ENCODE data around the gene VCAN. TPM values are rescaled to one million over a fixed set of nuclear protein-coding genes. Genes with fewer than 3 reads are reported as not detected.
"Not testable (repeated sequence)": the region's sequence is repeated elsewhere in the genome, so short reads cannot be mapped to it uniquely, and the experiment has no call there.

VCAN gene
- polyA plus RNA-seq, 2 donors = 0.35 to 0.89 TPM

GRCh38 chr5:83437697-83438096, 33.8 kb upstream of the VCAN start:
- H3K4me3 ChIP-seq (ENCODE audit: low read depth in 1 of 2, low read length in 2 of 2); H3K27ac ChIP-seq (ENCODE audit: low read depth in 2 of 2, low read length in 1 of 2); H3K4me1 ChIP-seq (ENCODE audit: control insufficient read depth in 2 of 2, insufficient read depth in 2 of 2, low read length in 1 of 2); H3K27me3 ChIP-seq (ENCODE audit: control insufficient read depth in 1 of 2, insufficient read depth in 2 of 2, low read length in 2 of 2); H3K36me3 ChIP-seq (ENCODE audit: control insufficient read depth in 2 of 2, insufficient read depth in 2 of 2, low read length in 1 of 2); H3K9me3 ChIP-seq (ENCODE audit: control insufficient read depth in 2 of 2, insufficient read depth in 1 of 2, low read depth in 1 of 2, low read length in 1 of 2): not testable (repeated sequence)
- WGBS, 2 donors = 94 to 97% methylated on average over 17 of the region's 17 CpGs

GRCh38 chr5:83440826-83441225, 30.7 kb upstream of the VCAN start:
- Histone ChIP-seq H3K4me3 (ENCODE audit: low read depth in 1 of 2, low read length in 2 of 2) (no peak overlapping the region), H3K4me1 (ENCODE audit: control insufficient read depth in 2 of 2, insufficient read depth in 2 of 2, low read length in 1 of 2) (no peaks in the 10 kb centered on the region), H3K36me3 (ENCODE audit: control insufficient read depth in 2 of 2, insufficient read depth in 2 of 2, low read length in 1 of 2) (no peaks in the 10 kb centered on the region), H3K27ac (ENCODE audit: low read depth in 2 of 2, low read length in 1 of 2) (no peak overlapping the region), H3K9me3 (ENCODE audit: control insufficient read depth in 2 of 2, insufficient read depth in 1 of 2, low read depth in 1 of 2, low read length in 1 of 2) (no peaks in the 10 kb centered on the region), H3K27me3 (ENCODE audit: control insufficient read depth in 1 of 2, insufficient read depth in 2 of 2, low read length in 2 of 2) (no peaks in the 10 kb centered on the region)
- WGBS, 2 donors = 88 to 93% methylated on average over 2 of the region's 2 CpGs

DNA sequence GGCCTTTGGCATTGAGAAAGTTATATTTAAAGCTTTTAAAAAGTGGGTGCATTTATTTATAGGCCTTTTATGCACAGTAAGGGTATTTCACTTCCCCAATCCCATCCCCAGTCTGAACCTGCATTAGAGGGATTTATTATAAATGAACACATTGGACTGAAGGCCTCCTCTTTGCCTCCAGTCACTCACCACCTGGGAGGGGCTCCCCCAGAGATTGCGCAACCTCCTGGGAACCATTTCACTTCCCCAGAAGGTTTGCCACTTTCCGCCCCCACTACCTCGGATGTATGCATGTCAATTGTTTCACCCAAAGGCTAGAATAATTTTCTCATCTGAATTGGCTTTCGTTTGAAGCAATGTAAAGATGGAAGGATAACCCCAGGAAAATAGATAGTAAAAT, 29.8 kb upstream of the VCAN start:
- Histone ChIP-seq H3K9me3 (ENCODE audit: control insufficient read depth in 2 of 2, insufficient read depth in 1 of 2, low read depth in 1 of 2, low read length in 1 of 2) (no peaks in the 10 kb centered on the region), H3K27me3 (ENCODE audit: control insufficient read depth in 1 of 2, insufficient read depth in 2 of 2, low read length in 2 of 2) (no peaks in the 10 kb centered on the region), H3K36me3 (ENCODE audit: control insufficient read depth in 2 of 2, insufficient read depth in 2 of 2, low read length in 1 of 2) (no peaks in the 10 kb centered on the region), H3K4me3 (ENCODE audit: low read depth in 1 of 2, low read length in 2 of 2) (no peak overlapping the region), H3K4me1 (ENCODE audit: control insufficient read depth in 2 of 2, insufficient read depth in 2 of 2, low read length in 1 of 2) (no peaks in the 10 kb centered on the region), H3K27ac (ENCODE audit: low read depth in 2 of 2, low read length in 1 of 2) (no peak overlapping the region)
- 76 to 80% methylated on average over 4 of the region's 4 CpGs for WGBS, 2 donors

GRCh38 chr5:83443534-83443933, 28.0 kb upstream of the VCAN start:
- Histone ChIP-seq H3K4me3 (ENCODE audit: low read depth in 1 of 2, low read length in 2 of 2) (no peak overlapping the region), H3K4me1 (ENCODE audit: control insufficient read depth in 2 of 2, insufficient read depth in 2 of 2, low read length in 1 of 2) (no peaks in the 10 kb centered on the region), H3K9me3 (ENCODE audit: control insufficient read depth in 2 of 2, insufficient read depth in 1 of 2, low read depth in 1 of 2, low read length in 1 of 2) (no peaks in the 10 kb centered on the region), H3K27ac (ENCODE audit: low read depth in 2 of 2, low read length in 1 of 2) (no peak overlapping the region), H3K27me3 (ENCODE audit: control insufficient read depth in 1 of 2, insufficient read depth in 2 of 2, low read length in 2 of 2) (no peaks in the 10 kb centered on the region), H3K36me3 (ENCODE audit: control insufficient read depth in 2 of 2, insufficient read depth in 2 of 2, low read length in 1 of 2) (no peaks in the 10 kb centered on the region)
- WGBS, 2 donors = 79 to 81% methylated on average over 3 of the region's 3 CpGs

GRCh38 chr5:83444445-83444844, 27.1 kb upstream of the VCAN start:
- H3K36me3 ChIP-seq (ENCODE audit: control insufficient read depth in 2 of 2, insufficient read depth in 2 of 2, low read length in 1 of 2) = no peaks in the 10 kb centered on the region
- 94 to 97% methylated on average over 2 of the region's 2 CpGs for WGBS, 2 donors
- no peaks in the 10 kb centered on the region for H3K27me3 ChIP-seq (ENCODE audit: control insufficient read depth in 1 of 2, insufficient read depth in 2 of 2, low read length in 2 of 2)

DNA sequence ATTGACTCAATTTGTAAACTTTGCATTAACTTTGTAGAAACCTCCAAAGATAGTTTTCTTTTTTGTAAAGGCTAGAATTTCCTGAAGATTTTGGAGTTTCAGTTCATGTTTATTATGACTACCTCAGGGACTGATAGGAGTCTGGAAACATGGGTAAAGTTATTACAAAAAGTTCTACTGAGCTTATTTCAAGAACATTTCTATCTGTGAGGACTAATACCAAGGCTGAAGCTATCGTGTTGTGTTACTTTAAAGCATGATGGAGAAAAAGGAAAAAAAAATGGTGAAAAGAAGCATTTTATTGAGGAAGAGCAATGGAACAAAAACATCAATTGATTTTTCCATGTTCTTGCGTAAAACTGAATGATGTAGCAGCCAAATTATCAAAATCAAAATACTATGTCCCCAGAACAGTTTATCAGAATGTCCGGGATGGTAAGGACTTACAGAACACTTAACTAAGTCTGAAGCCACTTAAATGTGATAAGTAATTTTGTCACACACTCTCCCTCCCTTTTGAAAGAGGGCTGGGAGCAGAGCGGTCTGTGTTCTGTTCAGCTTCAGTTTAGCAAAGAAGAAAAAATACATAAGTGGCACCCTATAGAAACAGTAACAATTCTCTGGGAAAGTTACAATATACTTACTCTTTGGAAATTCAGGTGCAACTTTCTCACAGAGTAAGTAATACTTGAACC, 25.1 kb upstream of the VCAN start:
- H3K4me1 ChIP-seq (ENCODE audit: control insufficient read depth in 2 of 2, insufficient read depth in 2 of 2, low read length in 1 of 2) = no peaks in the 10 kb centered on the region
- 79 to 83% methylated on average over 4 of the region's 4 CpGs for WGBS, 2 donors
- no peak overlapping the region for H3K27ac ChIP-seq (ENCODE audit: low read depth in 2 of 2, low read length in 1 of 2)
- no peaks in the 10 kb centered on the region for H3K36me3 ChIP-seq (ENCODE audit: control insufficient read depth in 2 of 2, insufficient read depth in 2 of 2, low read length in 1 of 2)
- no peaks in the 10 kb centered on the region for H3K27me3 ChIP-seq (ENCODE audit: control insufficient read depth in 1 of 2, insufficient read depth in 2 of 2, low read length in 2 of 2)
- H3K4me3 ChIP-seq (ENCODE audit: low read depth in 1 of 2, low read length in 2 of 2) = no peak overlapping the region
- H3K9me3 ChIP-seq (ENCODE audit: control insufficient read depth in 2 of 2, insufficient read depth in 1 of 2, low read depth in 1 of 2, low read length in 1 of 2) = no peaks in the 10 kb centered on the region

More at GRCh38 chr5:83444445-83444844, 27.1 kb upstream of the VCAN start:
- Histone ChIP-seq H3K9me3 (ENCODE audit: control insufficient read depth in 2 of 2, insufficient read depth in 1 of 2, low read depth in 1 of 2, low read length in 1 of 2) (no peaks in the 10 kb centered on the region), H3K27ac (ENCODE audit: low read depth in 2 of 2, low read length in 1 of 2) (no peak overlapping the region), H3K4me3 (ENCODE audit: low read depth in 1 of 2, low read length in 2 of 2) (no peak overlapping the region), H3K4me1 (ENCODE audit: control insufficient read depth in 2 of 2, insufficient read depth in 2 of 2, low read length in 1 of 2) (no peaks in the 10 kb centered on the region)

DNA sequence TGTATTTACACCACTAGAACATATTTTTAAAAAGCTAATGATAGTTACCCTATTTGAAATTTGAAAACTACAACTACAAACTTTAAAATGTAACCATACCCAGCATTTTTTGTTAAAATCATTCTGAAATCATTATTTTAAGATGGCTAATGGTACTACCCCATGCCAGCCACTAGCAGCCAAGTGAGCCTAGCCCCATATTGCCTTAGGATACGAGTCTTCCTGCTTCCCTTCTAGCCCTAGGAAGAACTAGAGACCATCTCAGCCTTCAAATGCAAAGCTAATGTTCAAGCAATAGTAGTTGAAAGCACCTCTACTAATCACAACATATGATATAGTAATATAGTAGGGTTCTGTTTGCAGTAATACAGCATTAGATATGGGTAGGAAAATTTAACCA, 24.0 kb upstream of the VCAN start:
- Histone ChIP-seq H3K4me1 (ENCODE audit: control insufficient read depth in 2 of 2, insufficient read depth in 2 of 2, low read length in 1 of 2) (no peaks in the 10 kb centered on the region), H3K27ac (ENCODE audit: low read depth in 2 of 2, low read length in 1 of 2) (no peak overlapping the region), H3K36me3 (ENCODE audit: control insufficient read depth in 2 of 2, insufficient read depth in 2 of 2, low read length in 1 of 2) (no peaks in the 10 kb centered on the region), H3K4me3 (ENCODE audit: low read depth in 1 of 2, low read length in 2 of 2) (no peak overlapping the region), H3K27me3 (ENCODE audit: control insufficient read depth in 1 of 2, insufficient read depth in 2 of 2, low read length in 2 of 2) (no peaks in the 10 kb centered on the region), H3K9me3 (ENCODE audit: control insufficient read depth in 2 of 2, insufficient read depth in 1 of 2, low read depth in 1 of 2, low read length in 1 of 2) (peaks cover 0 to 3% of the 10 kb centered on the region in 2 donors)
- 70 to 85% methylated on average over 1 of the region's 1 CpG for WGBS, 2 donors

- Histone ChIP-seq H3K36me3 (ENCODE audit: control insufficient read depth in 2 of 2, insufficient read depth in 2 of 2, low read length in 1 of 2) (no peaks in the 10 kb centered on the region), H3K27ac (ENCODE audit: low read depth in 2 of 2, low read length in 1 of 2) (no peak overlapping the region), H3K27me3 (ENCODE audit: control insufficient read depth in 1 of 2, insufficient read depth in 2 of 2, low read length in 2 of 2) (no peaks in the 10 kb centered on the region), H3K9me3 (ENCODE audit: control insufficient read depth in 2 of 2, insufficient read depth in 1 of 2, low read depth in 1 of 2, low read length in 1 of 2) (peaks cover 0 to 5% of the 10 kb centered on the region in 2 donors), H3K4me1 (ENCODE audit: control insufficient read depth in 2 of 2, insufficient read depth in 2 of 2, low read length in 1 of 2) (no peaks in the 10 kb centered on the region), H3K4me3 (ENCODE audit: low read depth in 1 of 2, low read length in 2 of 2) (no peak overlapping the region)
- WGBS, 2 donors = 53 to 58% methylated on average over 4 of the region's 4 CpGs
Observed at GRCh38 chr5:83450183-83450966, 21.2 kb upstream of the VCAN start.

DNA sequence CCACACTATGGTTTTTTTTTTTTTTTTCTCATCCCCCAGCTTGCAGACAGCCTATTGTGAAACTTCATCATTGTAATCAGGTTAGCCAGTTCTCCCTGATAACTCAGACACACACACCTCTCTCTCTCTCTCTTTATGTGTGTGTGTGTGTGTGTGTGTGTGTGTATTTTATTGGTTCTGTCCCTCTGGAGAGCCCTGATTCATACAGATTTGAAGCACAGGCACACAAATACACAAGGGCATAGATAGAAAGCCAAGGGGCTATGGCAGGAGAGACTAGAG, 20.6 kb upstream of the VCAN start:
- H3K4me3 ChIP-seq (ENCODE audit: low read depth in 1 of 2, low read length in 2 of 2) = no peak overlapping the region
- no peaks in the 10 kb centered on the region for H3K4me1 ChIP-seq (ENCODE audit: control insufficient read depth in 2 of 2, insufficient read depth in 2 of 2, low read length in 1 of 2)
- H3K27me3 ChIP-seq (ENCODE audit: control insufficient read depth in 1 of 2, insufficient read depth in 2 of 2, low read length in 2 of 2) = no peaks in the 10 kb centered on the region
- H3K27ac ChIP-seq (ENCODE audit: low read depth in 2 of 2, low read length in 1 of 2) = no peak overlapping the region
- H3K36me3 ChIP-seq (ENCODE audit: control insufficient read depth in 2 of 2, insufficient read depth in 2 of 2, low read length in 1 of 2) = no peaks in the 10 kb centered on the region
- peaks cover 0 to 5% of the 10 kb centered on the region in 2 donors for H3K9me3 ChIP-seq (ENCODE audit: control insufficient read depth in 2 of 2, insufficient read depth in 1 of 2, low read depth in 1 of 2, low read length in 1 of 2)

DNA sequence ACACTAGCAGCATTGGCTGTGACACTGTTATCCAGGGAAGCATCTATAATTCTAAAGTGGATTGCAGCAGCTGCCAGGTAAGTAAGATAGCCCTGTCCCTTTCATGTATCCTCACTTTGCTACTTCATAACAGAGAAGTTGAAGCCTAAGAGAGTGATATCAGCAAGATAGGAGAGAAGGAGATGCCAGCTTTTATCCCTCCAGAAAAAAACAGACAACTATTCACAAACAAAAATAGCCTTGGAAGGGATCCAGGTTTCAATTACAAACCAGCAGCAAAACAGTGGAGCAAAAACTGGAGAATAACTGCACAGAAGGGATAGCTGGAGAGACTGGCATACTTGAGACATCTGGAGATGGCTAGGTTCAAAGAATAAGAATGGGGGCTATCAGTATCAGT, 19.6 kb upstream of the VCAN start:
- no peaks in the 10 kb centered on the region for H3K36me3 ChIP-seq (ENCODE audit: control insufficient read depth in 2 of 2, insufficient read depth in 2 of 2, low read length in 1 of 2)

More for the DNA sequence above, 19.6 kb upstream of the VCAN start:
- no peak overlapping the region for H3K4me3 ChIP-seq (ENCODE audit: low read depth in 1 of 2, low read length in 2 of 2)
- no peaks in the 10 kb centered on the region for H3K4me1 ChIP-seq (ENCODE audit: control insufficient read depth in 2 of 2, insufficient read depth in 2 of 2, low read length in 1 of 2)
- H3K27ac ChIP-seq (ENCODE audit: low read depth in 2 of 2, low read length in 1 of 2) = no peak overlapping the region
- H3K27me3 ChIP-seq (ENCODE audit: control insufficient read depth in 1 of 2, insufficient read depth in 2 of 2, low read length in 2 of 2) = no peaks in the 10 kb centered on the region
- peaks cover 0 to 5% of the 10 kb centered on the region in 2 donors for H3K9me3 ChIP-seq (ENCODE audit: control insufficient read depth in 2 of 2, insufficient read depth in 1 of 2, low read depth in 1 of 2, low read length in 1 of 2)
